NK-92 (cell line): ENCODE measurements around the gene SNTB2.
"Not testable (repeated sequence)": the region's sequence is repeated elsewhere in the genome, so short reads cannot be mapped to it uniquely, and the experiment has no call there.

Experiments used
- DNase-seq: peaks from one replicate; lab custom pipeline; 2025; ENCODE audit not compliant: unreplicated experiment; lab: John Stamatoyannopoulos, UW

The SNTB2 gene

GRCh38 chr16:69233124-69233523 lies 46.2 kb downstream of the SNTB2 start:
- DNase-seq = no peak

GRCh38 chr16:69234460-69234859 lies 47.5 kb downstream of the SNTB2 start:
- DNase-seq = no peak

- DNase-seq = no peak
Observed at GRCh38 chr16:69236319-69236718, 49.4 kb downstream of the SNTB2 start.

- DNase-seq = no peak
Observed at GRCh38 chr16:69237296-69237695, 50.3 kb downstream of the SNTB2 start.

GRCh38 chr16:69239851-69240250 lies 52.9 kb downstream of the SNTB2 start:
- DNase-seq = no peak

- DNase-seq = no peak
Observed at GRCh38 chr16:69240331-69240730, 53.4 kb downstream of the SNTB2 start.

GRCh38 chr16:69241926-69242325 lies 55.0 kb downstream of the SNTB2 start:
- no peak for DNase-seq

- DNase-seq = no peak
Observed at GRCh38 chr16:69243479-69243878, 56.5 kb downstream of the SNTB2 start.

- no peak for DNase-seq
Observed at GRCh38 chr16:69244336-69244735, 57.4 kb downstream of the SNTB2 start.

GRCh38 chr16:69250081-69250480 lies 63.1 kb downstream of the SNTB2 start:
- no peak for DNase-seq

- DNase-seq = no peak
Observed at GRCh38 chr16:69253870-69254341, 66.9 kb downstream of the SNTB2 start.

GRCh38 chr16:69259428-69259764 lies 72.4 kb downstream of the SNTB2 start:
- not testable (repeated sequence) for DNase-seq

GRCh38 chr16:69260019-69260418 lies 73.1 kb downstream of the SNTB2 start:
- no peak for DNase-seq

GRCh38 chr16:69260506-69260905 lies 73.5 kb downstream of the SNTB2 start:
- DNase-seq = no peak

GRCh38 chr16:69266334-69267063 lies 79.5 kb downstream of the SNTB2 start:
- no peak for DNase-seq

- no peak for DNase-seq
Observed at GRCh38 chr16:69267633-69268032, 80.7 kb downstream of the SNTB2 start.

GRCh38 chr16:69270395-69270794 lies 83.4 kb downstream of the SNTB2 start:
- no peak for DNase-seq

- no peak for DNase-seq
Observed at GRCh38 chr16:69270831-69271230, 83.9 kb downstream of the SNTB2 start.

GRCh38 chr16:69273009-69273408 lies 86.0 kb downstream of the SNTB2 start:
- no peak for DNase-seq

GRCh38 chr16:69274699-69275235 lies 87.8 kb downstream of the SNTB2 start:
- DNase-seq = no peak

GRCh38 chr16:69276148-69277115 lies 89.5 kb downstream of the SNTB2 start:
- DNase-seq = no peak

GRCh38 chr16:69277413-69277812 lies 90.4 kb downstream of the SNTB2 start:
- DNase-seq = no peak
